PC-3 (cell line): ENCODE measurements around the gene CACNA1C.
A peak's percentile ranks its signal among the peaks of the same experiment; 100 is the strongest.

Experiments
- CTCF ChIP-seq: fragments of 300-600 bp; sonication (generic); conservative IDR thresholded peaks from 2 replicates; pipeline ENCODE4 v1.5.1; 2017; ENCODE audit warnings: antibody characterized with exemption, low read depth, mild to moderate bottlenecking, low read length
- EZH2 ChIP-seq: fragments of 300-600 bp; sonication (generic); IDR thresholded peaks from one replicate; pipeline ENCODE4 v1.6.1; 2017; ENCODE audit warnings: antibody characterized with exemption, mild to moderate bottlenecking, low read length; ENCODE audit not compliant: unreplicated experiment
- EZH2phosphoT487 ChIP-seq: fragments of 300-600 bp; sonication (generic); IDR thresholded peaks from 2 replicates; pipeline ENCODE4 v1.6.1; 2018; ENCODE audit warnings: mild to moderate bottlenecking, antibody characterized with exemption, low read length, borderline replicate concordance

- peak; percentile 29; the same call in 1 of the 2 replicates for TF ChIP-seq EZH2phosphoT487
- no peak for TF ChIP-seq CTCF
- peak; percentile 82 for TF ChIP-seq EZH2
Measured at GRCh38 chr12:2052826-2053678, at the start of gene CACNA1C.
